ENCODE data around the gene CLSTN2.

- no peak for TF ChIP-seq POLR2A (IDR thresholded peaks at IDR 0.05; ENCODE audit: low read depth, low read length)
- TF ChIP-seq POLR2AphosphoS5 (IDR thresholded peaks at IDR 0.05; ENCODE audit: low read depth, low read length), result no peak
- no peak for TF ChIP-seq TAF1 (IDR thresholded peaks at IDR 0.05; ENCODE audit: low read depth, low read length)
- TF ChIP-seq POU2F2 (IDR thresholded peaks at IDR 0.05; ENCODE audit: low read depth, low read length), result no peak
- no peak for TF ChIP-seq SPI1 (IDR thresholded peaks at IDR 0.05; ENCODE audit: low read depth, low read length)
These were observed 363.6 kb downstream of the CLSTN2 start for GRCh38 chr3:140298569-140299070.
